HCT116 (cell line): ENCODE data around the gene VAV1. TPM values are rescaled to one million over a fixed set of nuclear protein-coding genes. Genes with fewer than 3 reads are reported as not detected.

Experiments used
- ATAC-seq: fragments of 200-7000 bp; cut with Tn5 transposase; 2 replicates; pipeline ENCODE4 v1.9.1; 2020; ENCODE audit warnings: mild to moderate bottlenecking, moderate library complexity
- BruUV-seq: library from RNA; stranded (reverse); fragments of 400-500 nt; replicated peaks from 2 replicates; lab custom pipeline; 2021; lab: Mats Ljungman, UMichigan
- CTCF ChIA-PET: fragments of 300-600 bp; sonication (Branson Sonifier 250); formaldehyde crosslinking; loops from one replicate; lab custom pipeline; 2021; ENCODE audit warnings: antibody characterized with exemption; lab: Charles Lee
- POLR2A ChIA-PET: fragments of 300-600, 350-600 bp; sonication (Branson Sonifier 250); formaldehyde crosslinking; loops from one replicate; lab custom pipeline; 2021; ENCODE audit warnings: antibody characterized with exemption; lab: Charles Lee
- RAD21 ChIA-PET, 2 experiments: fragments of 300-600 bp; sonication (Branson Sonifier 250); formaldehyde crosslinking; loops; one replicate each; lab custom pipeline; 2023; ENCODE audit warnings: low total read pairs in 2 of 2; ENCODE audit not compliant: uncharacterized antibody in 2 of 2, unreplicated experiment in 2 of 2, low non-redundant PET in 1 of 2; lab: Charles Lee
- DNase-seq: peaks from one replicate; pipeline ENCODE4 v3.0.0-alpha.2; 2010; ENCODE audit warnings: low read depth, low spot score
- H2AFZ ChIP-seq: fragments of 200-600 bp; shearing (Covaris generic), sonication (generic); 2 replicates; pipeline ENCODE4 v1.6.1; 2017; ENCODE audit warnings: low read depth, mixed run types, mixed read lengths, antibody characterized with exemption, low read length; ENCODE audit not compliant: poor library complexity, severe bottlenecking
- H3K27ac ChIP-seq: 2 replicates; pipeline ENCODE4 v1.5.1; 2012; ENCODE audit warnings: low read depth, low read length
- H3K27me3 ChIP-seq: fragments of 200-600 bp; sonication (generic); 2 replicates; pipeline ENCODE4 v1.6.1; 2016; ENCODE audit warnings: mixed run types, low read length, mixed read lengths; ENCODE audit not compliant: insufficient read depth
- H3K36me3 ChIP-seq, 2 experiments: fragments of 200-500 bp in 1 of 2; fragments of 200-600 bp in 1 of 2; sonication (Bioruptor generic) in 1 of 2; sonication (generic) in 1 of 2; 2 replicates each; pipeline versions ENCODE4 v1.5.1 to v1.6.1; 2014 to 2016; ENCODE audit warnings: low read length in 2 of 2, inconsistent platforms in 1 of 2, mixed read lengths in 1 of 2, mixed run types in 1 of 2; ENCODE audit not compliant: insufficient read depth in 2 of 2, control insufficient read depth in 1 of 2
- H3K4me1 ChIP-seq, 2 experiments: fragments of 200-600 bp in 1 of 2; sonication (generic) in 1 of 2; 2 replicates each; pipeline versions ENCODE4 v1.5.1 to v1.6.1; 2012 to 2017; ENCODE audit warnings: low read length in 2 of 2, inconsistent platforms in 1 of 2, mild to moderate bottlenecking in 1 of 2, mixed read lengths in 1 of 2, mixed run types in 1 of 2, moderate library complexity in 1 of 2; ENCODE audit not compliant: insufficient read depth in 2 of 2, control insufficient read depth in 1 of 2
- H3K4me2 ChIP-seq: fragments of 200-600 bp; sonication (generic); 2 replicates; pipeline ENCODE4 v1.6.1; 2017; ENCODE audit warnings: mixed run types, low read length, mixed read lengths
- H3K4me3 ChIP-seq, 2 experiments: fragments of 200-600 bp in 1 of 2; sonication (generic) in 1 of 2; replicated peaks in 1 of 2; 2 replicates each; pipeline ENCODE4 v1.5.1; 2011 to 2016; ENCODE audit warnings: low read length in 2 of 2, control low read depth in 1 of 2, low read depth in 1 of 2, mild to moderate bottlenecking in 1 of 2, mixed read lengths in 1 of 2, mixed run types in 1 of 2
- H3K79me2 ChIP-seq: fragments of 200-600 bp; sonication (generic); 2 replicates; pipeline ENCODE4 v1.6.1; 2017; ENCODE audit warnings: mild to moderate bottlenecking, mixed run types, low read length, moderate library complexity, mixed read lengths; ENCODE audit not compliant: insufficient read depth
- H3K9ac ChIP-seq: fragments of 200-600 bp; sonication (generic); 2 replicates; pipeline ENCODE4 v1.6.1; 2016; ENCODE audit warnings: low read length, mixed read lengths
- H3K9me2 ChIP-seq: fragments of 200-600 bp; sonication (generic), shearing (Covaris generic); 2 replicates; pipeline ENCODE4 v1.6.1; 2017; ENCODE audit warnings: mixed run types, mild to moderate bottlenecking, moderate library complexity; ENCODE audit not compliant: insufficient read depth
- H3K9me3 ChIP-seq, 2 experiments: fragments of 200-500 bp in 1 of 2; fragments of 200-600 bp in 1 of 2; sonication (Bioruptor generic) in 1 of 2; sonication (generic) in 1 of 2; 2 replicates each; pipeline ENCODE4 v1.6.1; 2014 to 2017; ENCODE audit warnings: low read length in 2 of 2, mixed read lengths in 2 of 2, inconsistent platforms in 1 of 2, low read depth in 1 of 2, mild to moderate bottlenecking in 1 of 2, mixed run types in 1 of 2, moderate library complexity in 1 of 2; ENCODE audit not compliant: control insufficient read depth in 1 of 2, insufficient read depth in 1 of 2
- H4K20me1 ChIP-seq: fragments of 200-600 bp; sonication (generic), shearing (Covaris generic); 2 replicates; pipeline ENCODE4 v1.6.1; 2017; ENCODE audit warnings: mixed run types, mild to moderate bottlenecking, moderate library complexity; ENCODE audit not compliant: insufficient read depth
- CBX3 ChIP-seq: IDR thresholded peaks from 2 replicates; pipeline ENCODE4 v1.6.1; 2012; ENCODE audit warnings: low read depth
- CEBPB ChIP-seq: IDR thresholded peaks from 2 replicates; pipeline ENCODE4 v1.6.1; 2012; ENCODE audit warnings: low read depth
- EGR1 ChIP-seq: IDR thresholded peaks from 2 replicates; pipeline ENCODE4 v1.6.1; 2012; ENCODE audit warnings: low read depth
- ELF1 ChIP-seq: IDR thresholded peaks from 2 replicates; pipeline ENCODE4 v1.6.1; 2012; ENCODE audit warnings: low read depth, borderline replicate concordance
- FOSL1 ChIP-seq: IDR thresholded peaks from 2 replicates; pipeline ENCODE4 v1.6.1; 2012; ENCODE audit warnings: low read depth
- JUND ChIP-seq: IDR thresholded peaks from 2 replicates; pipeline ENCODE4 v1.6.1; 2012
- POLR2A ChIP-seq: IDR thresholded peaks from 2 replicates; pipeline ENCODE4 v1.7.0; 2011; ENCODE audit warnings: borderline replicate concordance; ENCODE audit not compliant: insufficient read depth, insufficient read length; ENCODE audit errors: extremely low read depth
- POLR2AphosphoS5 ChIP-seq: IDR thresholded peaks from 2 replicates; pipeline ENCODE4 v1.6.1; 2011; ENCODE audit warnings: mild to moderate bottlenecking, low read depth, low read length, moderate library complexity
- RAD21 ChIP-seq: IDR thresholded peaks from 2 replicates; pipeline ENCODE4 v1.6.1; 2012; ENCODE audit warnings: low read depth, mild to moderate bottlenecking
- REST ChIP-seq: IDR thresholded peaks from 2 replicates; pipeline ENCODE4 v1.6.1; 2012; ENCODE audit warnings: low read depth
- SIN3A ChIP-seq: IDR thresholded peaks from 2 replicates; pipeline ENCODE4 v1.6.1; 2012; ENCODE audit warnings: low read depth
- SRF ChIP-seq: IDR thresholded peaks from 2 replicates; pipeline ENCODE4 v1.6.1; 2012; ENCODE audit warnings: low read depth
- TCF7L2 ChIP-seq: IDR thresholded peaks from 2 replicates; pipeline ENCODE4 v1.7.0; 2011; ENCODE audit warnings: borderline replicate concordance, inconsistent platforms; ENCODE audit not compliant: insufficient read depth, insufficient read length; ENCODE audit errors: extremely low read depth
- YY1 ChIP-seq: IDR thresholded peaks from 2 replicates; pipeline ENCODE4 v1.6.1; 2011; ENCODE audit warnings: low read length, low read depth, moderate library complexity, mild to moderate bottlenecking; ENCODE audit not compliant: insufficient replicate concordance; ENCODE audit errors: extremely low read depth
- ZFX ChIP-seq: fragments of 450-650 bp; IDR thresholded peaks from 2 replicates; pipeline ENCODE4 v1.6.1; 2017
- ZNF274 ChIP-seq: fragments of 200-500 bp; sonication (Bioruptor generic); IDR thresholded peaks from 2 replicates; pipeline ENCODE4 v1.6.1; 2014; ENCODE audit warnings: mild to moderate bottlenecking, low read depth, low read length, inconsistent platforms
- intact Hi-C: fragments of 100-400 bp; cut with micrococcal nuclease; formaldehyde crosslinking; loops from 2 replicates; pipeline ENCODE4 v1.10.0; 2022
- total RNA-seq: library from RNA; stranded (reverse); gene quantifications from one replicate; pipeline ENCODE4 v1.2.1, GENCODE V29; 2021; ENCODE audit not compliant: unreplicated experiment

The VAV1 gene
- total RNA-seq, 1 experiment from 2014 or later = 20.6 TPM

GRCh38 chr19:6876748-6877147, 104.2 kb downstream of the VAV1 start:
- TF ChIP-seq JUND = no peak
- no peak for TF ChIP-seq RAD21
- TF ChIP-seq SRF = no peak
- TF ChIP-seq REST = no peak
- no peak for TF ChIP-seq SIN3A
- TF ChIP-seq POLR2AphosphoS5 = no peak
- no peak for TF ChIP-seq CBX3
- Histone ChIP-seq H3K9ac (no peak overlapping the region), H3K27me3 (no peaks in the 10 kb centered on the region), H2AFZ (no peak overlapping the region), H3K4me2 (no peak overlapping the region), H3K9me2 (no peaks in the 10 kb centered on the region), H3K27ac (no peak overlapping the region), H3K79me2 (no peaks in the 10 kb centered on the region), H3K4me3 (no peak overlapping the region), H3K9me3 (no peaks in the 10 kb centered on the region; a peak in 1 of 4 replicates), H3K36me3 (no peaks in the 10 kb centered on the region), H3K4me1 (no peaks in the 10 kb centered on the region), H4K20me1 (no peaks in the 10 kb centered on the region)
- DNase-seq (no peak), ATAC-seq (no peak)
- POLR2A ChIA-PET = no interaction called here
- RAD21 ChIA-PET = no interaction called here
- intact Hi-C loops = no loop called here
- CTCF ChIA-PET = interaction anchor here (1.4 kb wide), 1 partner anchor 13 kb away, joined by 6 read pairs; no protein-coding TSS in a partner anchor
- BruUV-seq = no TSS peak

- Histone ChIP-seq H3K9ac (no peak overlapping the region), H3K4me2 (no peak overlapping the region), H3K9me3 (no peaks in the 10 kb centered on the region; a peak in 1 of 4 replicates), H3K36me3 (no peaks in the 10 kb centered on the region), H4K20me1 (no peaks in the 10 kb centered on the region), H3K4me3 (no peak overlapping the region), H3K27ac (no peak overlapping the region), H3K9me2 (no peaks in the 10 kb centered on the region), H2AFZ (no peak overlapping the region), H3K4me1 (no peaks in the 10 kb centered on the region), H3K79me2 (no peaks in the 10 kb centered on the region), H3K27me3 (no peaks in the 10 kb centered on the region)
- CTCF ChIA-PET = no interaction called here
- intact Hi-C loops = no loop called here
- DNase-seq = no peak
- POLR2A ChIA-PET = no interaction called here
- RAD21 ChIA-PET = no interaction called here
- ATAC-seq = no peak
- BruUV-seq = no TSS peak
- TF ChIP-seq YY1 (no peak), SRF (no peak), REST (no peak), CEBPB (no peak), SIN3A (no peak), ZNF274 (no peak), FOSL1 (no peak), JUND (no peak), EGR1 (no peak), ZFX (no peak), POLR2A (no peak), TCF7L2 (no peak), ELF1 (no peak)
Measured at GRCh38 chr19:6877766-6878165, 105.3 kb downstream of the VAV1 start.
